ENCODE results near the gene TMEM82. TPM values are rescaled to one million over a fixed set of nuclear protein-coding genes. Genes with fewer than 3 reads are reported as not detected.

Gene TMEM82
- total RNA-seq, 3 donors from 2014 or later, result not detected

DNA sequence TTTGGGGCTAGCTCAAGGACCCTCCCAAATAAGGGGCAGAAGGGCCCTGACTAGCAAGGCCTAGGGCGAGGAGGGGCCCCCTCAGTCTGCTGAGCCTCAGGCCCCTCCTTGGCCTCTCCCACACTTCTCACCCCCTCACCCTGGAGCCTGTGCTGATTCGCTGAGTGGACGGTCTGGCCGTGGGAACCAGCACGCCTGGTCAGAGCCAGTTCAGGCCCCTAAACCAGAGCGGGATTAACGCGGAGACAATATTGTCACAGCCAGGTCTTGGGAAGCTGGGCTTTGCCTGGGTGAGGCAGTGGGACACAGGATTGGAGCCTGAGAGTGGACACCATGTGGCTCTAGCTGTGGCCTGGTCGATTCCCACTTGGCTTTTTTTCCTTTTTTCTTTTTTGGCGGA lies 11.5 kb downstream of the TMEM82 start:
- DNase-seq (no peak), ATAC-seq (no peak)
- H3K36me3 Mint-ChIP-seq (ENCODE audit: insufficient read depth), result no peaks in the 10 kb centered on the region
- H3K4me3 Mint-ChIP-seq, result no peak overlapping the region
- peaks cover 30% of the 10 kb centered on the region for H3K27me3 Mint-ChIP-seq (ENCODE audit: low read depth)
- H3K4me1 Mint-ChIP-seq (ENCODE audit: low read depth), result peaks cover 16% of the 10 kb centered on the region
- no peaks in the 10 kb centered on the region for H3K9me3 Mint-ChIP-seq

DNA sequence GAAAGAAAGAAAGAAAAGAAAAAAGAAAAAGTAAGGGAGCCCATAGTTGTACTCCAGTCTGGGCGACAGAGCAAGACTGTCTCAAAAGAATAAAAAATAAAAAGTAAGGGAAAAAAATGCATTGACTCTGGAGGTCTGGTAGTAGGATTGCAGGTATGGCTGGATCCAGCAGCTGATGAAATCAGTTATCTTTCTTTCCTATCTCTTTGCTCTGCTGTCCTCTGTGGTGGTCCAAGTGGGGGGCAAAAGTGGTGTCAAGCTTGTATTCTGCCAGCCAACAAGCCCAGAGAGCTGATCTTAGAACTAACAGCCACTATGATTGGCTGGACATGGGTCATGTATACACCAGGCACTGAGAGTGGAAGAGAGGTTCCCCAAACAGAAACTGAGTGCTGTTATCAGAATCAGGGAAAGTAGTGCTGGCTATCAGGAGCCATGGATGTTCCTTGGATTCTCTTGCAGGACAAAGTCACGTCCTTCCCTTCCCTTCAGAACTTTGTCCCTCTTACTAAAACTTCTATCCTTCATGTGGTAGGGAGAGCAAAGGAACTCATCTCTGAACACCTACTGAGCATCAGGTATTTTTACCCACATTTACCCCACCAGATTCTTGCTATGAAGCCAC lies 12.8 kb downstream of the TMEM82 start:
- Mint-ChIP-seq H3K27me3 (ENCODE audit: low read depth) (peaks cover 36% of the 10 kb centered on the region), H3K9me3 (no peaks in the 10 kb centered on the region), H3K36me3 (ENCODE audit: insufficient read depth) (no peaks in the 10 kb centered on the region), H3K4me1 (ENCODE audit: low read depth) (peaks cover 18% of the 10 kb centered on the region), H3K4me3 (no peak overlapping the region)
- DNase-seq, result no peak
- ATAC-seq, result no peak

DNA sequence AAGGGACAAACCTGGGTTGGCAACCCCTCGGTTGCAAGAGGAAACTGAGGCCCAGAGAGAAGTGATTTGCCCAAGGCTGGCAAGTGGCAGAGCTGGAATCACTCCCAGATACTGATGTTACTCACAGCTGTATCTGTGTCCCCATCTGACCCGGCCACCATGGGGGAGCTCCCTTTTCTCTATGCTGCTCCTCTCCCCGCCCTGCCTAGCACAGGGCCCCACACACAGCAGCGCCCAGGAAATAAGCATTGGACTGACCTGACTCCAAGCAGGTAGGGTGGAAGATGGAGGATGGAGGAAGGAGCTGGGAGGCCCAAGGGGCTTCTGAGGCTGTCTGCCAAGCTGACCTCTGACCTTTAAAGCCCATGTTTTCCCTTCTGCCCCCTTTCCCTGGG lies 13.3 kb downstream of the TMEM82 start:
- Mint-ChIP-seq H3K4me1 (ENCODE audit: low read depth) (peaks cover 18% of the 10 kb centered on the region), H3K27me3 (ENCODE audit: low read depth) (peaks cover 38% of the 10 kb centered on the region), H3K9me3 (no peaks in the 10 kb centered on the region), H3K4me3 (no peak overlapping the region), H3K36me3 (ENCODE audit: insufficient read depth) (no peaks in the 10 kb centered on the region)
- ATAC-seq, result no peak
- DNase-seq, result no peak

DNA sequence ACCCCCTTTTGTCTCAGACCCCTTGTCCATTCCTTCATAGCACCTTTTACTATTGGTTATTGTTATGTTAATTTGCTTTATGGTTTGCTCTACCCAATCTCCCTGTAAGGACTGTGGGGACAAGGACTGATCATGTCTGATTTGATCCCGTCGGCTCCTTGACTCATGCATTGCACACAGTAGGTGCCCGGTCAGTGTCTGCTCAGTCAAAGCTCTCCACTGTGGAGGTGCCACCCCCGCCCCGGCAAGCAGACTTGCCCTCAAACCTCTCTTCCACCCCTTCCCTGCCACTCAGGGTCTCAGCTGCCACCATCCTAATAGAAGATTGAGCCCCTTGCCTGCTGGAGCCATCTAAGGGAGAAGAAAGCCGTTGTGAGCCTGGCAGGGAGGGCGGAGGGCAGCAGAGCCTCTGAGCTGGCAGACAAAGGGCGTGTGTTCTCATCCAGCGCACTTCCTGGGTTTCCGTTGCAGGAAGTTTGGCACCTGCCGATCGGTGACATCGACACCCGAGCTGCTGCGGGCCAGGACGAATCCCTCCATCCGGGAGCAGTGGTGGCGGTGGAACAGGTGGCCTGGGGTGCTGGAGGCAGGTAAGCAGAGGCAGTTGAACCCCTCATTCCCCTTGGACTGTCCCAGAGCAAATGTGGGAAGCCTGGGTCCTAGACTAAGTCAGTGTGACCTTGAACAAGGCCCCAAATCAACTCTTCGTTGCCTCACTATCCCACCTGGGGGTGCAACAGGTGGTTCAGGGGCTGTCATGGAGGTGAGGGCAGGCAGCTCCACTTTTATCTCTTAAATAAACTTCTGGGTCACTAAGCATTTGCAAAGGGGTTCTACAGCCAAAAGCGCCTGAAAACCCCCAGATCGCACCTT lies 14.1 kb downstream of the TMEM82 start:
- Mint-ChIP-seq H3K4me1 (ENCODE audit: low read depth) (peaks cover 18% of the 10 kb centered on the region), H3K4me3 (no peak overlapping the region), H3K36me3 (ENCODE audit: insufficient read depth) (no peaks in the 10 kb centered on the region), H3K27me3 (ENCODE audit: low read depth) (peaks cover 46% of the 10 kb centered on the region), H3K9me3 (no peaks in the 10 kb centered on the region)
- DNase-seq (no peak), ATAC-seq (peak; percentile 10 to 19)

DNA sequence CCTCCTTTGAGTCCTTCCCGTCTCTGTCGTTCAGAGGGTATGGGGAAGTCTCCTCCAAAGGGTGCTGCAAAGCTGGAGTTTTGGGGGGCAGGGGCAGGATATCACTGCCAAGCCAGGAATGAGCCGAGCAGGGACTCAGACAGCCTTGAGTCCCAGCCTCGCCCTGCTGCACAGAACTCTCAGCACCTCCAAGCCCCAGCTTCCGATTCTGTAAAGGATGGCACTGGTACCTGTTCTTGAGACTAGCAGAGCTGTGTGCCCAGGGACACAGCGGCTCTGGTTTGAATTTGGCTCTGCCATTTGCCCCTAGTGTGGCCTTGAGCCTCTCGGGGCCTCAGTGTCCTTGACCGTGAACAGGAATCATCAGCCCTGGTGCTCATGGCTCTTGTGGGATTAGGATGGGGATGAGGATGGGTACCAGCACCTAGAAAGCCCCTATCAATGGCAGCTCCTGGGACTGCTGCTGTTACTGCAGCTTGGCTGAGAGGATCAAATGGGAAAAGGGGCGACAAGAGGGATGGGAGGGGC lies 14.8 kb downstream of the TMEM82 start:
- H3K9me3 Mint-ChIP-seq, result no peaks in the 10 kb centered on the region
- H3K4me1 Mint-ChIP-seq (ENCODE audit: low read depth), result peaks cover 18% of the 10 kb centered on the region
- H3K4me3 Mint-ChIP-seq, result peak overlapping the region; percentile 26
- no peaks in the 10 kb centered on the region for H3K36me3 Mint-ChIP-seq (ENCODE audit: insufficient read depth)
- DNase-seq (no peak), ATAC-seq (no peak)
- peaks cover 48% of the 10 kb centered on the region for H3K27me3 Mint-ChIP-seq (ENCODE audit: low read depth)

DNA sequence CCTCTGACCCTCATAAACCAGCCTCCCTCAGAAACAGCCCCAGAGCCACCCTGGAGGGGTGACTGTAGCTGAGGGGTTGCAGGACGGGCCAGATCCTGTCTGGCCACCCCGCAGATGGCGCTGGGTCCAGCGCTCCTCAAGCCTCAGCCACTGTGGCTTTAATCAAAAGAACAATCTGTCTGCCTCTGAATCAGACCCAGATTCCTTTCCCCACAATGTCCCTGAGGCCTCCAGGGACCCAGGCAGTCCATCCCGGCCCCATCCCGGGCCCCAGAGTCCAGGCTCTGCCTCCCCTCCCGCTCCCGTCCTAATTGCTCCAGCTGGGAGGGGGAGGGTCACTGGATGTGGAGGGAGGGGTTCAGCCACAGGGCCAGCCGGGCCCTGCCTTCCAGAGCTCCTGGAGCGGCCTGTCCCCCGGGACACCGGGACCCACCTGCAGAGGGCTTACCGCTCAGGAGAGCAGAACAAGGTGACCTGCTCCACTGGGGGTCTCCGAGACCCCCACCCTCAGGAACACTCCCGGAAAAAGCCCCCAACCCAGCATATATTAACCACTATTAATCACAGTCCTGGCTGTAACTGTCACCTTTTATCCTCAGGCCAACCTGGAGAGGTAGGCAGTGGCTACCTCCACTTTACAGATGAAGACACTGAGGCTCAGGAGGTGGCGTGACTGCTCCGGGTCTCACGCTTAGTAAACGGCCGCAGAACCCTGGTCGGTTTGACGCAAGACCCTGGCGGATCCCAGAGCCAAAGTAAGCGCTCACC lies 15.5 kb downstream of the TMEM82 start:
- peak overlapping the region; percentile 58 for H3K4me3 Mint-ChIP-seq
- DNase-seq (no peak), ATAC-seq (no peak)
- no peaks in the 10 kb centered on the region for H3K36me3 Mint-ChIP-seq (ENCODE audit: insufficient read depth)
- H3K9me3 Mint-ChIP-seq, result no peaks in the 10 kb centered on the region
- peaks cover 18% of the 10 kb centered on the region for H3K4me1 Mint-ChIP-seq (ENCODE audit: low read depth)
- H3K27me3 Mint-ChIP-seq (ENCODE audit: low read depth), result peaks cover 46% of the 10 kb centered on the region

DNA sequence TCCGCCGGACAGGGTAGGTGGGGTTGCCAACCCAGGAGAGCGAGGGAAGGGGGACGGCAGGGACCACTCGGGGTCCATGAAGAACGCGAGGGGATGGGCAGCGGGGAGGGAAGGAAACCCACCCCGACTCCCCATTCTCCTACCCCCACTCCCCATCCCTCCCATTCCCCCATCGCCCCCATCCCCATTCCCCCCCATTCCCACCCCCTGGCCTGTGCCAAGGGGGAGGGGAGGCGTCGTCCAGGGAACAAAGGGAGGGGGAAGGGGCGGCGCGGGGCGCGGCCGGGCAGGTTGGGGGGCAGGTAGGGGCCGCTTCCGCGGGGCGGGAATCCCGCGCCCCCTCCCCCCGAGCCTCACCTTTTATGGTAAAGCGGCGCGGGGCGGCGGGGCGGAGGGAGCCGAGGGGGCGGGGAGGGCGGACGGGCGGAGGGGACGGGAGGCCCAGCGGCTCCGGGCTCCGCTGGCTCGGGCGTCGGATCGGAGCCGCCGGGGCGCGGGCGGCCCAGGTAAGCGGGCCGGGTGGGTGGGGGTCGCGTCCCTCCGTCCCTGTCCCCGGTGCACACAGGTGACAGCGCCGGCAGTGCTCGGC lies 16.1 kb downstream of the TMEM82 start, which contains the start of gene FBLIM1:
TSS of gene FBLIM1 (plus strand) at position 453 of the 589 bp plus-strand sequence. CDS start 6,189 bp downstream, outside the sequence.
- no peaks in the 10 kb centered on the region for H3K36me3 Mint-ChIP-seq (ENCODE audit: insufficient read depth)
- no peaks in the 10 kb centered on the region for H3K9me3 Mint-ChIP-seq
- H3K4me3 Mint-ChIP-seq, result peak within 1 kb of the TSS; percentile 58
- peaks cover 46% of the 10 kb centered on the region for H3K27me3 Mint-ChIP-seq (ENCODE audit: low read depth)
- peaks cover 18% of the 10 kb centered on the region for H3K4me1 Mint-ChIP-seq (ENCODE audit: low read depth)
- DNase-seq, result no peak
- peak; percentile 38 to 52 for ATAC-seq

DNA sequence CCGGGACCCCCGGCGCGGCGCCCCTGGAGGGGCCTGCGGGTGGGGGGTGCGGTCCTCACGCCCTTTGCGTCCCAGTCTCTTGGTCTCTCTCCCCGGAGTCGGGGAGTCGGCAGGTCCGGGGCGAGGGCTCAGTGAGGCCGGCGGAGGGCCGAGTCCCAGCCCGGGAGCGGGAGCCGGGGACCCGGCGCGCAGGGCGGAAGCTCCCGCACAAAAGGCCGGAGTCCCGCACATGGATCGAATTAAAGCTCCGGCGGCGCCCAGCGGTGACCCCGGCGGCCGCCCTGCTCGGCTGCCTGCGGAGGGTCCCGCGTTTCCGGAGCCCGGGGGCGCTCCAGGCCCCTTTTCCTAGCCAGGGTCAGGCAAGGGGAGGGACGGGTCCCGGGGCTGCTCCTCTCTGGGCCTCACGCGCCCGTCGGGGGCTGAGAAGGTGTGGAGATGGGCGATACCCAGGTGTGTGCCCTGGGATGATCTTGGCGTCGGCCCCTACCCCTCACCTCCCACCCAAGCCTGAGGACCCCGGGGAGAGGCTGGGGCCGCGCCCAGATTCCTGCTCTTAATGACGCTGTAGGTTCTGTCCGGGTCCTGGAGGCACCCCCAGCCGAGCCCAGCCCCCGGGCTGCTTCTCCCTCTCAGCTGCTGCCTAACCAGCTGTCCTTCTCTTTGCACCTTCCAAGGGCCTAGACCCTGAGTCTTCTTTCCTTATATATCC lies 16.8 kb downstream of the TMEM82 start:
- peaks cover 18% of the 10 kb centered on the region for H3K4me1 Mint-ChIP-seq (ENCODE audit: low read depth)
- no peak overlapping the region for H3K4me3 Mint-ChIP-seq
- DNase-seq (no peak), ATAC-seq (peak; percentile 47 to 64)
- no peaks in the 10 kb centered on the region for H3K9me3 Mint-ChIP-seq
- H3K36me3 Mint-ChIP-seq (ENCODE audit: insufficient read depth), result no peaks in the 10 kb centered on the region
- H3K27me3 Mint-ChIP-seq (ENCODE audit: low read depth), result peaks cover 45% of the 10 kb centered on the region

DNA sequence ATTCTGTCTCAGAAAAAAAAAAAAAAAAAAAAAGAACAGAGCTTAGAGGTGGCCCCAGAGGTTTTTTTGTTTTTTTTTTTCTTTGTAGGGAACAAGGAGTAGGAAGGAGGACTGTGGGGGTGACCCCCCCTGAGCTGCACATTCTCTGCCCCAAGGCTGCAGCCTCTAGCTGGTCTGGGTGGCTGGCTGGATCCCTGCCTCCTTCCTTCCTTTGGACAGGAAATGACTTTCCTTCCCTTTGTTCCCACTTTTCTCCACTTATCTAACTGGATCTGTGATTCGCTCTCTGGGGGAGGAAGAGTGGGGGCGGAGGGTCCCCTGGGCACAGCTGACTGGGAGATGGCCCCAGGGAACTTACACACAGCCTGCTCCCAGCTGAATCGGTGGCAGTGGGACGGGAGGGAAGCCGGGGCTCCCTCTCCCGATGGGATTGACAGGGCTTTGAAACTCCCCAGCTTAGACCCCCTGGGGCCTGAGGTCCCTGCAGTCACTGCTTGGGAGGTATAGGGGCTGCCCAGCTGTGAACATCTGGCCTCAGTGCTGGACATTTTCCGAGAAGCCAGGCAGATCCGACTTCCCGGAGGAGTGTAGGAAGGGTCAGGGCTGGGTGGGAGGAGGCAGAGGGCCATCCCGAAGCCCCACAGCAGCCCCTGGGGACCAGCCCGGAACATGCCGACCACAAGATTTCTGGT lies 18.4 kb downstream of the TMEM82 start:
- H3K4me3 Mint-ChIP-seq, result no peak overlapping the region
- DNase-seq, result no peak
- ATAC-seq, result no peak
- peaks cover 43% of the 10 kb centered on the region for H3K27me3 Mint-ChIP-seq (ENCODE audit: low read depth)
- H3K4me1 Mint-ChIP-seq (ENCODE audit: low read depth), result peaks cover 18% of the 10 kb centered on the region
- no peaks in the 10 kb centered on the region for H3K9me3 Mint-ChIP-seq
- H3K36me3 Mint-ChIP-seq (ENCODE audit: insufficient read depth), result no peaks in the 10 kb centered on the region

DNA sequence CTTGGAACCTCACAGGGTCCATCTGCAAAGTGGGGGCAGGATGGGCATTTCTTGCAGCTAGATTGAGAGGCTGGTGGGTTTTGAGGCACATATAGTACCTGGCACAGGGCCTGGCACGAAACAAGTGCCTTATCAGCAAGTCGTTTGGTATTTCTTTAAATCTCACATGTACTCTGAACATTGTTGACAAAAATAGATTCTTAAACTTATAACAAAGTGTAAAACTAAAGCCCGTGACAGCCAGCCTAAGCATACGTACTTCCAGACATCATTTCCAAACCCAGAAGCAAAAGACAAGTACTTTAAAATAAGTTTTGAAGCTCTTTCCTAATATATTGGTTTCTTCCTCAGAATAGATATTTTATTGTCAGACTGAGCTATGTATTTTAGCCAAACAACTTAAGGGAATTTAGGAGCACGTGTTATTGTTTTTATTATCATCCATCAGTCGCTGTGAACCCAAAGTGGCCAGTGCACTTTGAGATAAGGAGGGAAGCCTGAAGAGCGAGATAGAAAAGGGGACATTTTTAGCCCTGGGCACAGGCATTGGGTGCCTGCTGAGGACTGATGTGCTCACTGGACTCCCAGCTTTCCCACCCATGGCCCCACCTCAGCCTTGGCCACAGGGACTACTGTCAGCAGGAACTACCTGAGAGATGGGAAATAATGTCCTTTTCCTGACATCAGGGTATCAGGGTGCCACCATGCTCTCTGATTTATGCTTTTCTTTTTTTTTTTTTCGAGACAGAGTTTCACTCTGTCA lies 19.2 kb downstream of the TMEM82 start:
- ATAC-seq, result no peak
- H3K4me1 Mint-ChIP-seq (ENCODE audit: low read depth), result peaks cover 12% of the 10 kb centered on the region
- H3K36me3 Mint-ChIP-seq (ENCODE audit: insufficient read depth), result no peaks in the 10 kb centered on the region
- H3K4me3 Mint-ChIP-seq, result no peak overlapping the region
- H3K27me3 Mint-ChIP-seq (ENCODE audit: low read depth), result peaks cover 37% of the 10 kb centered on the region
- no peaks in the 10 kb centered on the region for H3K9me3 Mint-ChIP-seq
- DNase-seq, result no peak

DNA sequence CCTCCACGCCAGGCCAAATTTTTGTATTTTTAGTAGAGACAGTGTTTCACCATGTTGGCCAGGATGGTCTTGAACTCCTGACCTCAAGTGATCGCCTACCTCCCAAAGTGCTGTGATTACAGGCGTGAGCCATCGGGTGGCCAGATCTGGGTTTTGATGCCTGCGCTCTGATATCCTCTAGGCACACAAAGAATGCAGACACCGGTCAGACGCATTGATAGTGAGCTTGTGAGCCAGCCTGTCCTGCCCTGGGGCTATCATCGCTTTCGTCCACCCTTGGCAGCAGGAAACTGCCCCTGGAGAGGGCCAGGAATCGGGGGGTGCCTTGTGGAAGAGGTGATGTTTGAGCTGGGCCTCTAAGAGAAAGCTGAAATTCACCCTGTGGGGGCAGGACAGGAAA lies 20.2 kb downstream of the TMEM82 start:
- H3K4me3 Mint-ChIP-seq, result no peak overlapping the region

DNA sequence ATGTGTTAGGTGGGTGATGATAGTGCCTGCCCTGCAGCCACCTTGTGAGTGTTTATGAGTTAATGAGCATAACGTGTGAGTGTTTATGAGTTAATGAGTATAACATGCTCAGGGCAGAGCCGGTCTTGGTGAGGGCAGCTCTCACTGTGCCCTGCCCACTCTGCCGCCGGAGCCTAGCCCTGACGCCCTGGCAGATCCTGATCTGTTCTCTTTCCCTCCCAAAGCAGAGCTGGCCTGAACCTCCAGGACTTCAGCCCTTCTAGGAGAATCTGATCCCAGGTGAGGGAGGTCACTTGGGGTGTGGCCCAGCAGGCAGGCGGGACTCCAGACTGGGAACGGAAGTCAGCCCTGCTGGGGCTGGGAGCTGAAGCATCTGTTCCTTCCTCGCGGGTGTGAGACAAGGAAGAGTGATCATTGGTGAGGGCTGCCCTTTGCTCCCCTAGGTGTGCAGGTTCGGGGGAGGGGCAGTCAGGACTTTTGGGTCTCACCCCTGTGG lies 22.0 kb downstream of the TMEM82 start:
- H3K36me3 Mint-ChIP-seq (ENCODE audit: insufficient read depth), result no peaks in the 10 kb centered on the region
- H3K27me3 Mint-ChIP-seq (ENCODE audit: low read depth), result peaks cover 29% of the 10 kb centered on the region
- ATAC-seq (no peak), DNase-seq (no peak)
- H3K4me3 Mint-ChIP-seq, result no peak overlapping the region
- H3K9me3 Mint-ChIP-seq, result no peaks in the 10 kb centered on the region
- H3K4me1 Mint-ChIP-seq (ENCODE audit: low read depth), result peaks cover 2% of the 10 kb centered on the region

More for the DNA sequence above, 20.2 kb downstream of the TMEM82 start:
- DNase-seq (no peak), ATAC-seq (no peak)
- Mint-ChIP-seq H3K4me1 (ENCODE audit: low read depth) (peaks cover 5% of the 10 kb centered on the region), H3K27me3 (ENCODE audit: low read depth) (peaks cover 27% of the 10 kb centered on the region), H3K36me3 (ENCODE audit: insufficient read depth) (no peaks in the 10 kb centered on the region), H3K9me3 (no peaks in the 10 kb centered on the region)
